Epithelial cell of proximal tubule (primary cell): Measurements from ENCODE around the gene OR5M3. TPM values are rescaled to one million over a fixed set of nuclear protein-coding genes. Genes with fewer than 3 reads are reported as not detected.

ENCODE experiments used
- DNase-seq: peaks from one replicate; pipeline ENCODE4 v3.0.0-alpha.2; 2011; ENCODE audit warnings: low read depth
- H3K4me3 ChIP-seq: 2 replicates; pipeline ENCODE4 v1.5.1; 2011; ENCODE audit warnings: low read depth, mild to moderate bottlenecking, low read length
- CTCF ChIP-seq: conservative IDR thresholded peaks from 2 replicates; pipeline ENCODE4 v1.5.1; 2012; ENCODE audit warnings: low read depth, mild to moderate bottlenecking, low read length
- total RNA-seq: library from RNA; depleted of rRNA; stranded (reverse); fragments of >200 nt; gene quantifications from 2 replicates; pipeline ENCODE4 v1.2.3, GENCODE V29; 2015

Gene OR5M3
- total RNA-seq, 1 donor from 2014 or later = not detected

GRCh38 chr11:56486801-56487200 lies 13.6 kb upstream of the OR5M3 start:
- no peak for DNase-seq
- TF ChIP-seq CTCF = no peak
- no peak overlapping the region for H3K4me3 ChIP-seq

GRCh38 chr11:56474729-56475235 lies 1.6 kb upstream of the OR5M3 start:
- DNase-seq = no peak
- TF ChIP-seq CTCF = no peak
- no peak overlapping the region for H3K4me3 ChIP-seq

- TF ChIP-seq CTCF = no peak
- DNase-seq = peak; percentile 33
- H3K4me3 ChIP-seq = no peak overlapping the region
These were observed 16.1 kb downstream of the OR5M3 start for GRCh38 chr11:56457076-56457475.

GRCh38 chr11:56453521-56453920 lies 19.6 kb downstream of the OR5M3 start:
- TF ChIP-seq CTCF = no peak
- DNase-seq = no peak

More at GRCh38 chr11:56453521-56453920, 19.6 kb downstream of the OR5M3 start:
- H3K4me3 ChIP-seq = no peak overlapping the region

Other genes starting within 250 kb of the OR5M3 start
- gene OR5T2, start 239.1 kb downstream of the OR5M3 start, total RNA-seq = not detected in 2 replicates
- gene OR5T3, start 221.1 kb downstream of the OR5M3 start, total RNA-seq = not detected in 2 replicates
- not detected in 2 replicates for gene OR5T1, start 199.2 kb downstream of the OR5M3 start, total RNA-seq
- gene OR8H1, start 181.1 kb downstream of the OR5M3 start, total RNA-seq = not detected in 2 replicates
- not detected in 2 replicates for gene OR8K3, start 158.2 kb downstream of the OR5M3 start, total RNA-seq
- not detected in 2 replicates for gene OR8K1, start 127.3 kb downstream of the OR5M3 start, total RNA-seq
- gene OR8J1, start 119.1 kb downstream of the OR5M3 start, total RNA-seq = not detected in 2 replicates
- not detected in 2 replicates for gene OR8U1, start 97.7 kb downstream of the OR5M3 start, total RNA-seq
- not detected in 2 replicates for gene OR5AL1, start 60.7 kb downstream of the OR5M3 start, total RNA-seq
- gene OR5M8, start 18.0 kb upstream of the OR5M3 start, total RNA-seq = not detected in 2 replicates
- not detected in 2 replicates for gene OR5M11, start 69.9 kb upstream of the OR5M3 start, total RNA-seq
- not detected in 2 replicates for gene OR5M10, start 104.4 kb upstream of the OR5M3 start, total RNA-seq
- gene OR5M1, start 141.5 kb upstream of the OR5M3 start, total RNA-seq = not detected in 2 replicates
- gene OR5AP2, start 169.1 kb upstream of the OR5M3 start, total RNA-seq = not detected in 2 replicates
- gene OR5AR1, start 190.3 kb upstream of the OR5M3 start, total RNA-seq = not detected in 2 replicates
- gene OR9G1, start 225.7 kb upstream of the OR5M3 start, total RNA-seq = not detected in 2 replicates